GM23338 (cell line): Measurements from ENCODE around the gene PAQR4. TPM values are rescaled to one million over a fixed set of nuclear protein-coding genes. Genes with fewer than 3 reads are reported as not detected.

ENCODE experiments used
- ATAC-seq: fragments of 200-7000 bp; cut with Tn5 transposase; 3 replicates; pipeline ENCODE4 v1.9.1; 2020
- DNase-seq: peaks from one replicate; pipeline ENCODE4 v3.0.0-alpha.2; 2015; ENCODE audit warnings: low spot score
- H2AFZ ChIP-seq: fragments of 200-600 bp; sonication (generic); 2 replicates; pipeline ENCODE4 v1.8.0; 2016; ENCODE audit warnings: antibody characterized with exemption, mild to moderate bottlenecking, moderate library complexity
- H3F3A ChIP-seq: fragments of 200-600 bp; sonication (generic); replicated peaks from 2 replicates; pipeline ENCODE4 v1.8.0; 2017; ENCODE audit warnings: antibody characterized with exemption, mixed run types, low read depth
- H3K27ac ChIP-seq: fragments of 200-600 bp; sonication (generic); 2 replicates; pipeline ENCODE4 v1.6.1; 2016; ENCODE audit warnings: low read depth
- H3K27me3 ChIP-seq: fragments of 200-600 bp; sonication (generic); 2 replicates; pipeline ENCODE4 v1.8.0; 2016; ENCODE audit warnings: mild to moderate bottlenecking, mixed run types, moderate library complexity; ENCODE audit not compliant: insufficient read depth
- H3K36me3 ChIP-seq: fragments of 200-600 bp; sonication (generic); 2 replicates; pipeline ENCODE4 v1.8.0; 2016; ENCODE audit warnings: mild to moderate bottlenecking; ENCODE audit not compliant: insufficient read depth
- H3K4me1 ChIP-seq: fragments of 200-600 bp; sonication (generic); 2 replicates; pipeline ENCODE4 v1.8.0; 2016; ENCODE audit warnings: mild to moderate bottlenecking, moderate library complexity; ENCODE audit not compliant: insufficient read depth
- H3K4me2 ChIP-seq: fragments of 200-600 bp; sonication (generic); 2 replicates; pipeline ENCODE4 v1.7.1; 2017; ENCODE audit warnings: mixed run types
- H3K4me3 ChIP-seq: fragments of 200-600 bp; sonication (generic); 2 replicates; pipeline ENCODE4 v1.6.1; 2016; ENCODE audit warnings: mixed run types
- H3K79me2 ChIP-seq: fragments of 200-600 bp; sonication (generic); replicated peaks from 2 replicates; pipeline ENCODE4 v1.8.0; 2017; ENCODE audit warnings: mild to moderate bottlenecking; ENCODE audit not compliant: insufficient read depth
- H3K9me2 ChIP-seq: fragments of 200-600 bp; sonication (generic); 2 replicates; pipeline ENCODE4 v1.8.0; 2017; ENCODE audit not compliant: insufficient read depth
- H4K20me1 ChIP-seq: fragments of 200-600 bp; sonication (generic); replicated peaks from 2 replicates; pipeline ENCODE4 v1.8.0; 2017; ENCODE audit warnings: mild to moderate bottlenecking; ENCODE audit not compliant: insufficient read depth
- H3K27ac Mint-ChIP-seq: 2 replicates; pipeline ENCODE4 v1.8.0; 2020; ENCODE audit warnings: inconsistent platforms, mild to moderate bottlenecking, moderate library complexity, mixed read lengths
- H3K27me3 Mint-ChIP-seq: 3 replicates; pipeline ENCODE4 v1.8.0; 2022; ENCODE audit warnings: low read depth, mild to moderate bottlenecking, moderate library complexity, mixed read lengths, inconsistent platforms; ENCODE audit not compliant: insufficient read depth, poor library complexity
- H3K36me3 Mint-ChIP-seq: 3 replicates; pipeline ENCODE4 v1.8.0; 2021; ENCODE audit warnings: low read depth, mild to moderate bottlenecking, inconsistent platforms, moderate library complexity, mixed read lengths
- H3K4me1 Mint-ChIP-seq: 3 replicates; pipeline ENCODE4 v1.8.0; 2020; ENCODE audit warnings: mild to moderate bottlenecking, inconsistent platforms, mixed read lengths
- H3K4me3 Mint-ChIP-seq: 3 replicates; pipeline ENCODE4 v1.8.0; 2021; ENCODE audit warnings: moderate library complexity, mild to moderate bottlenecking, inconsistent platforms, mixed read lengths
- H3K9me3 Mint-ChIP-seq: 3 replicates; pipeline ENCODE4 v1.8.0; 2020; ENCODE audit warnings: moderate library complexity, mild to moderate bottlenecking, inconsistent platforms, mixed read lengths
- CREB1 ChIP-seq: fragments of 250-450 bp; sonication (Bioruptor Pico); IDR thresholded peaks from 2 replicates; pipeline ENCODE4 v1.5.0; 2020; ENCODE audit warnings: low read depth, mild to moderate bottlenecking, moderate library complexity
- CTCF ChIP-seq, 2 experiments: fragments of 200-600 bp in 1 of 2; sonication (generic) in 1 of 2; conservative IDR thresholded peaks; 2 replicates each; pipeline versions ENCODE4 v1.5.1 to v1.6.1; 2016 to 2017; ENCODE audit warnings: antibody characterized with exemption in 2 of 2, low read depth in 2 of 2, mild to moderate bottlenecking in 2 of 2, moderate library complexity in 1 of 2
- EZH2 ChIP-seq: fragments of 200-600 bp; sonication (generic); IDR thresholded peaks from one replicate; pipeline ENCODE4 v1.8.0; 2017; ENCODE audit warnings: antibody characterized with exemption, mild to moderate bottlenecking, low read depth; ENCODE audit not compliant: unreplicated experiment
- EZH2phosphoT487 ChIP-seq: fragments of 200-600 bp; sonication (generic); IDR thresholded peaks from one replicate; pipeline ENCODE4 v1.8.1; 2018; ENCODE audit warnings: antibody characterized with exemption; ENCODE audit not compliant: unreplicated experiment
- JUNB ChIP-seq: IDR thresholded peaks from one replicate; pipeline ENCODE4 v1.6.1; 2016; ENCODE audit warnings: antibody characterized with exemption; ENCODE audit not compliant: unreplicated experiment
- NANOG ChIP-seq: IDR thresholded peaks from 2 replicates; pipeline ENCODE4 v1.6.1; 2016; ENCODE audit warnings: antibody characterized with exemption, borderline replicate concordance
- POLR2AphosphoS5 ChIP-seq: IDR thresholded peaks from 2 replicates; pipeline ENCODE4 v1.6.1; 2016; ENCODE audit warnings: antibody characterized with exemption, low read depth
- REST ChIP-seq: IDR thresholded peaks from one replicate; pipeline ENCODE4 v1.6.1; 2018; ENCODE audit warnings: antibody characterized with exemption; ENCODE audit not compliant: unreplicated experiment
- STAT1 ChIP-seq: IDR thresholded peaks from one replicate; pipeline ENCODE4 v1.6.1; 2016; ENCODE audit warnings: antibody characterized with exemption; ENCODE audit not compliant: unreplicated experiment
- ZNF114 ChIP-seq: fragments of 250-450 bp; sonication (Bioruptor Pico); IDR thresholded peaks from 2 replicates; pipeline ENCODE4 v1.5.0; 2020; ENCODE audit warnings: mild to moderate bottlenecking, moderate library complexity
- ZNF331 ChIP-seq: fragments of 250-450 bp; sonication (Bioruptor Pico); IDR thresholded peaks from 2 replicates; pipeline ENCODE4 v1.5.0; 2020; ENCODE audit warnings: low read depth, mild to moderate bottlenecking, moderate library complexity
- polyA plus RNA-seq: library from polyadenylated mRNA; unstranded; fragments of >200 nt; fragmentation: Nextera tagmentation; extraction: Ambion mirVana; gene quantifications from 2 replicates; pipeline ENCODE4 v1.2.1, GENCODE V29; 2016
- total RNA-seq: library from RNA; depleted of rRNA; stranded (reverse); fragments of >200 nt; shearing (Covaris generic); gene quantifications from 2 replicates; pipeline ENCODE4 v1.2.3, GENCODE V29; 2014
- TF ChIP-seq, protein P1 (sequence below): IDR thresholded peaks from 2 replicates; pipeline ENCODE4 v1.6.1; 2016; ENCODE audit warnings: antibody characterized with exemption

Gene PAQR4
- total and polyA plus RNA-seq, 2 experiments from 2014 or later, result 7.0 to 29.3 TPM

DNA sequence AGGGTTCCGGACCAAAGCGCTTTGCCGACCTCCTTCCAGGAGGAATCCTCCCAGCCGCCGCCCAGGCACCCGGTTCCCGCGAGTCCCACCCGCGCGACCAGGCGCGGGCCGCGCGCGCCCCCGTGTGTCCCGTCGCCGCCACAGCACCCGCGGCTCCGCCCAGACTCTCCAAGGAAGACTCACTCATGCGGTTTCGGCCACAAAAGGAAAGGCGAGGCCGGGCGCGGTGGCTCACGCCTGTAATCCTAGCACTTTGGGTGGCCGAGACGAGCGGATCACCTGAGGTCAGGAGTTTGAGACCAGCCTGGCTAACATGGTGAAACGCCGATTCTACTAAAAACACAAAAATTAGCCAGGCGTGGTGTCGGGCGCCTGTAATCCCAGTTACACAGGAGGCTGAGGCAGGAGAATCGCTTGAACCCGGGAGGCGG, 14.6 kb downstream of the PAQR4 start (continued):
- no peak for TF ChIP-seq ZNF114
- peak; percentile 77 to 86 for TF ChIP-seq CTCF (conservative IDR thresholded peaks at IDR 0.05; ENCODE audit: low read depth in 2 of 2)
- TF ChIP-seq CREB1, result no peak; the same call in 1 of the 2 replicates
- no peak for TF ChIP-seq JUNB
- TF ChIP-seq, protein P1, sequence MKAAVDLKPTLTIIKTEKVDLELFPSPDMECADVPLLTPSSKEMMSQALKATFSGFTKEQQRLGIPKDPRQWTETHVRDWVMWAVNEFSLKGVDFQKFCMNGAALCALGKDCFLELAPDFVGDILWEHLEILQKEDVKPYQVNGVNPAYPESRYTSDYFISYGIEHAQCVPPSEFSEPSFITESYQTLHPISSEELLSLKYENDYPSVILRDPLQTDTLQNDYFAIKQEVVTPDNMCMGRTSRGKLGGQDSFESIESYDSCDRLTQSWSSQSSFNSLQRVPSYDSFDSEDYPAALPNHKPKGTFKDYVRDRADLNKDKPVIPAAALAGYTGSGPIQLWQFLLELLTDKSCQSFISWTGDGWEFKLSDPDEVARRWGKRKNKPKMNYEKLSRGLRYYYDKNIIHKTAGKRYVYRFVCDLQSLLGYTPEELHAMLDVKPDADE, result no peak
- no peak for TF ChIP-seq EZH2
- 0 out of 2 replicates have a peak, but pooled peaks have one; percentile 26 for TF ChIP-seq POLR2AphosphoS5
- no peak for TF ChIP-seq ZNF331 (CRISPR knock-in tag)
- TF ChIP-seq NANOG, result no peak
- TF ChIP-seq EZH2phosphoT487, result no peak
- no peak for TF ChIP-seq STAT1
- TF ChIP-seq REST, result no peak

GRCh38 chr16:2985462-2985861, 16.3 kb downstream of the PAQR4 start:
- Mint-ChIP-seq H3K27ac (no peak overlapping the region), H3K4me3 (no peak overlapping the region), H3K27me3 (peaks cover 11% of the 10 kb centered on the region), H3K36me3 (peaks cover 3% of the 10 kb centered on the region; the same call in 1 of the 3 replicates), H3K4me1 (peaks cover 42% of the 10 kb centered on the region), H3K9me3 (peaks cover 2% of the 10 kb centered on the region; the same call in 2 of the 3 replicates)
- Histone ChIP-seq H3K4me3 (no peak overlapping the region), H3K4me1 (peaks cover 32% of the 10 kb centered on the region), H3K4me2 (no peak overlapping the region), H3K27me3 (no peaks in the 10 kb centered on the region), H3F3A (peaks cover 19% of the 10 kb centered on the region), H4K20me1 (no peaks in the 10 kb centered on the region), H3K9me2 (no peaks in the 10 kb centered on the region), H2AFZ (no peak overlapping the region), H3K79me2 (no peaks in the 10 kb centered on the region), H3K36me3 (no peaks in the 10 kb centered on the region), H3K27ac (no peak overlapping the region)
- DNase-seq, result no peak
- ATAC-seq, result no peak
- TF ChIP-seq JUNB (no peak), REST (no peak), ZNF114 (no peak), CREB1 (no peak), EZH2phosphoT487 (no peak), CTCF (conservative IDR thresholded peaks at IDR 0.05; ENCODE audit: low read depth in 2 of 2) (no peak)
- TF ChIP-seq, protein P1, result no peak
